B cell (primary cell): ENCODE data around the gene GULP1.

Experiments
- EZH2 ChIP-seq: IDR thresholded peaks from 2 replicates; pipeline ENCODE4 v1.6.1; 2012; ENCODE audit warnings: borderline replicate concordance, low read depth, mild to moderate bottlenecking, moderate library complexity, low read length; ENCODE audit not compliant: insufficient read depth, poor library complexity, severe bottlenecking
- TF ChIP-seq, protein P1 (sequence below): fragments of 200-600 bp; IDR thresholded peaks from one replicate; pipeline ENCODE4 v1.8.0; 2022; ENCODE audit warnings: antibody characterized with exemption, mild to moderate bottlenecking

DNA sequence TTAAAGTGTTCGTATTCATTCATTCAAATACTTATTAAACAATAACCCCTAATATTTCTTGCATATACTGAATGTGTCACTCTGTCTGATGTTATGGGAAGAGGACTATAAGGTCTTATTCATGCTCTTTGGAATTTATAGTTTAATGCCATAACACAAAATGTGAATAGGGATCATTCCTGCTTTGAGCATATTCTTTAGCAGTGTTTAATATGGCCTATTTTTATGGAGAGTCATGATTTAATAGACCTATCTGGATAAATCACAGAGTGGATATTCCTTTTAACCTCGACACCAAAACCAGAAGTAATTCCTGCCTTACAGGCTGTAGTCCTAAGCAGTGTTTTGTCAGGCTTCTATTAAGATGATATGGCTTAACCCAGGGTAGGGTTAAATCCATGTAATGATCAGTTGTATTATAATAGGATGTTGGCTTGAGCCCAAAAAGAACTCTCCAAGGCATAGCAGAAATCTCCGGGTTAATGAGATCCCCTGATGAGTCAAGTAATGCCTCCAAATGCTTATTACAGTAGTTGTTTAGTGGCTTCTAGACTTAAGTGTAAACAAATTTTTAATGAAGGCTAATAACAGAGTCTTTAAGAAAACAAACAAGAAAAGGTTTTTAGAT lies 54.3 kb downstream of the GULP1 start:
- TF ChIP-seq, protein P1, sequence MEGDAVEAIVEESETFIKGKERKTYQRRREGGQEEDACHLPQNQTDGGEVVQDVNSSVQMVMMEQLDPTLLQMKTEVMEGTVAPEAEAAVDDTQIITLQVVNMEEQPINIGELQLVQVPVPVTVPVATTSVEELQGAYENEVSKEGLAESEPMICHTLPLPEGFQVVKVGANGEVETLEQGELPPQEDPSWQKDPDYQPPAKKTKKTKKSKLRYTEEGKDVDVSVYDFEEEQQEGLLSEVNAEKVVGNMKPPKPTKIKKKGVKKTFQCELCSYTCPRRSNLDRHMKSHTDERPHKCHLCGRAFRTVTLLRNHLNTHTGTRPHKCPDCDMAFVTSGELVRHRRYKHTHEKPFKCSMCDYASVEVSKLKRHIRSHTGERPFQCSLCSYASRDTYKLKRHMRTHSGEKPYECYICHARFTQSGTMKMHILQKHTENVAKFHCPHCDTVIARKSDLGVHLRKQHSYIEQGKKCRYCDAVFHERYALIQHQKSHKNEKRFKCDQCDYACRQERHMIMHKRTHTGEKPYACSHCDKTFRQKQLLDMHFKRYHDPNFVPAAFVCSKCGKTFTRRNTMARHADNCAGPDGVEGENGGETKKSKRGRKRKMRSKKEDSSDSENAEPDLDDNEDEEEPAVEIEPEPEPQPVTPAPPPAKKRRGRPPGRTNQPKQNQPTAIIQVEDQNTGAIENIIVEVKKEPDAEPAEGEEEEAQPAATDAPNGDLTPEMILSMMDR: no peak
- no peak for TF ChIP-seq EZH2
